GM12801 (cell line): Measurements from ENCODE around the gene ONECUT3.

ENCODE experiments used
- CTCF ChIP-seq: IDR thresholded peaks from one replicate; pipeline ENCODE4 v1.5.1; 2011; ENCODE audit warnings: control low read depth; ENCODE audit not compliant: insufficient read length; ENCODE audit errors: extremely low read depth

ONECUT3 gene

DNA sequence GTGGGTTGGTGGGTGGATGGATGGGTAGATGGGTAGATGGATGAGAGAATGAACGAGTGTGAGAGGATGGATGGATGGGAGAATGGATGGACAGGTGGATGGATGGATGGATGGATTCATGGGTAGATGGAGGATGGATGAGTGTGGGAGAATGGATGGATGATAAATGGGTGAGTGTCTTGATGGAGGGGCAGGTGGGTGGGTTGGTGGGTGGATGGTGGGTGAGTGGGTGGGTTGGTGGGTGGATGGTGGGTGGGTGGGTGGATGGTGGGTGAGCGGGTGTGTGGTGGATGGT, 35.4 kb upstream of the ONECUT3 start:
- TF ChIP-seq CTCF, result no peak

DNA sequence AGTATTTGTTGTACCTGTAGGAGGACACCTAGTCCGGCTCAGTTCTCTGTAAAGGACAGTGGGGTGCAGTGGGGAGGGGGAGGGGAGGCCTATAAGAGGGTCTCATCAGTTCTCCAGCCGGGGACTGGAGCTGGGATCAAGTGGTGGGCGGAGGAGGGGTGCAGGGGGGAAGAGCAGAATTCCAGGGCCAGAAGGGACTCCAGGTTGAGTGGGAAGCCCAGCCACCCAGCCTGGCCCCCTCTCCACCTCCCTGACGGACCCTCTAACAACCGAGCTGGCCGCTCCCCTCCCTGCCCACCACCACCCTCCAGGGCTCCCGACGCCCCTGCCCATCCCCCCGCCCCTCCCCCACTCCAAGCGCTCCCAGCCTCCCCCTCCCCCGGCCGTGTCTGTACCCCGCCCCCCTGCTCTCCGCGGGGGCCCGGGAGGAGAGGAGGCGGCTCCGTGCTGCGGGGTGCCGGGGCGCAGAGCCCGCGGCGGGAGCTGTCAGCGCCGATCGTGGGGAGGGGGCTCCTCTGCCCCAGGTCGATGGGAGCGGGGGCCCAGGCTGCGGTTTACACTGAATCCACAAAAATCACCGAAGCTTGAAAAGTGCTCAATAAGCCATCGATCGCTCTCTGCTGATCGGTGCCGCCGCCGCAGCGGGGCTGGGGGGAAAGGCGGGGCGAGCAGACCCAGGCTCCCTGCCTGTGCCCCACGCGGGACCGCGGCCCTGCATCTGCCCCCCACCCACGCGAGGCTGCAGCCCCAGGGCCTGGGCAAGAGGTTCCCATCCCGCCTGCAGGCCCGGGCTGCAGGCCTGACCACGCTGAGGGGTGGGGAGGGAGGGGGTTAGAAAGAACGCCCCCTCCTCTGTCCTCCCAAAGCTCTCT, 34.6 kb upstream of the ONECUT3 start:
- TF ChIP-seq CTCF, result no peak

DNA sequence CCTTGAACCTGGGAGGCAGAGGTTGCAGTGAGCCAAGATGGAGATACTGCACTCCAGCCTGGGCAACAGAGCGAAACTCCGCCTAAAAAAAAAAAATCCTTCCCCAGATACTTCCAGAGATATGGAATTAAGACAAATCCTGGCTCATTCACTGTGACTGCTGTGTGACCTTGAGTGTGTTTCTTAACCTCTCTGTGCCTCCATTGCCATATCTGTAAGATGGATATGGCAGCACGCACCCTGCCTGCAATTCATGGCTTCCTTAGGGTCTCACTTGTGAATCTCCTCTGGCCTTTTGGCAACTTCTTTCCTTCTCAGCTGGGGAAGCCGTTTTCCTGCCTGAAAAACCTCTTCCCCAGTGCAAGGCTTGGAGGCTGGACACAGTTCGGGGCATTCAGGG, 33.8 kb upstream of the ONECUT3 start:
- TF ChIP-seq CTCF, result no peak

DNA sequence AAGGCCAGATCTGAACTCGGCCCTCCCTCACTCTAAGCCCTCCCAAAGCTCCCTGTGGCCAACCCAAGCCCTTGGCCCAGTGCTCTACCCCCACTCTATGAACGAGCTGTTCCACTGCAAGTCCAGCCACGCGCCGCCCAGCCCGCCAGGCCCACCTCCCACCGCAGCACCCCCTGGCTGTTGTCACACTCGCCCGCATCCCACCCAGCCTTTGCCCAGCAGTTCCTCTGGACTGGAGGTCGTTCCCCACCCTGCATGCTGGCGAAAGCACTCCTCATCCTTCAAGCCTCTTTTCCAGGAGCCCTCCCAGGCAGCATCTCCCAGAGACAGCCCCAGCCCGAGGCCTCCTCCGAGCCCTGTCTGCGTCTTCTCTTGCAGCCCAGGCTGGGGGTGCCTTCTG, 33.1 kb upstream of the ONECUT3 start:
- no peak for TF ChIP-seq CTCF

GRCh38 chr19:1725100-1726064, 27.9 kb upstream of the ONECUT3 start:
- TF ChIP-seq CTCF, result no peak

DNA sequence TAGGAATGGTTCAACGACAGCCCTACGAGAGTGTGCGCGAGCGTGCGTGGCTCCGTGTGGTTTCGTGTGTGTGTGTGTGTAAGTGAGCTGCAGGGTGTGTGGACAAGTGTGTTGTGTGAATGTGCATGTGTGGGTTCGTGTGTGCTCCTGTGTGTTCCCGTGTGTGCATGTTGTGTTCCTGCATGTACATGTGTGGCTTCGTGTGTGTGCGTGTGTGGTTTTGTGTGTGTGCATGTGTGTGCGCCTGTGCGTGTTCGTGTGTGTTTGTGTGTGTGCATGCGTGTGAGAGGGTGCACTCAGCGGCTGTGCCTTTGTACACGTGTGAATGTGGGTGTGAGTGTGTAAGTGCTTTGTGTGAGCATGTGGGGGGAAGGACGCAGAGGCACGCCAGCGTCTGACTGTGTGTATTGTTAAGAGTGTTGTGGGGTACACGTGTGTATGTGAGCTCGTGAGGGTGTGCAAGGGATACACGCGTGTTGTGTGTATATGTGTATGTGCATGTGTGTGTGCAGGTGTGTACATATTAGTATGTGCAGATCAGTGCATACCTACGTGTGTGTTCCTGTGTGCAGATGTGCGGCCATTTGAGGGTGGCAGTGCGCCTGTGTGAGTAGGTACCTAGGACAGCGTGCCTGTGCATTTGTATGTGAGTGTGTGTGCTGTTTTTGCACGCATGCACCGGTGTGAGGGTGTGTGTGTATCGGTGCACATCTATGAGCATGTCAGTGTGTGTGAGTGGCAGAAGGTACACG, 24.3 kb upstream of the ONECUT3 start:
- no peak for TF ChIP-seq CTCF

- no peak for TF ChIP-seq CTCF
Observed at GRCh38 chr19:1729568-1729925, 23.8 kb upstream of the ONECUT3 start.
